ENCODE results near the gene TBKBP1. TPM values are rescaled to one million over a fixed set of nuclear protein-coding genes. Genes with fewer than 3 reads are reported as not detected.

The TBKBP1 gene
- 10 to 100 TPM; 10.6 to 14.2 TPM for total RNA-seq
- polyA plus RNA-seq (ENCODE audit: insufficient read length in 6 of 6) = 10 to 100 TPM; 22.9 to 33.9 (median 29.3) TPM
- long read RNA-seq, donor 1, full-length matches to known transcripts = 1 of 1 reads
- long read RNA-seq, donor 1, partial matches to known transcripts = 0 of 1 reads
- long read RNA-seq, donor 1, other reads (novel, unspliced or antisense) = 0 of 1 reads
- long read RNA-seq, donor 2, partial matches to known transcripts = 5 of 5 reads
- long read RNA-seq, donor 2, other reads (novel, unspliced or antisense) = 0 of 5 reads
- long read RNA-seq, donor 3 = 0 reads
- long read RNA-seq, donor 4, partial matches to known transcripts = 0 of 2 reads
- long read RNA-seq, donor 4, other reads (novel, unspliced or antisense) = 2 of 2 reads
- long read RNA-seq, donor 5, full-length matches to known transcripts = 1 of 1 reads
- long read RNA-seq, donor 5, partial matches to known transcripts = 0 of 1 reads
- long read RNA-seq, donor 5, other reads (novel, unspliced or antisense) = 0 of 1 reads
- long read RNA-seq, donor 6 = 0 reads
- long read RNA-seq, donor 7 = 0 reads
- long read RNA-seq, donor 8, partial matches to known transcripts = 7 of 8 reads
- long read RNA-seq, donor 8, other reads (novel, unspliced or antisense) = 0 of 8 reads
- long read RNA-seq, donor 9 = 0 reads
- long read RNA-seq, donor 10, partial matches to known transcripts = 3 of 3 reads
- long read RNA-seq, donor 10, other reads (novel, unspliced or antisense) = 0 of 3 reads
- long read RNA-seq, donor 11 = 0 reads
- long read RNA-seq, donor 12 = 0 reads

GRCh38 chr17:47693731-47694580 lies at the start of gene TBKBP1:
TBKBP1 (plus strand) TSS chr17:47694161; CDS start chr17:47696113, 1,952 bp downstream.
- H3K4me3 ChIP-seq = peak within 1 kb of the TSS; percentile 92 to 96
- H3K27me3 ChIP-seq = no peaks in the 10 kb centered on the region
- peaks cover 0 to 43% of the 10 kb centered on the region in 2 donors for H3K4me1 ChIP-seq
- H3K9me3 ChIP-seq = no peaks in the 10 kb centered on the region
- no peak for TF ChIP-seq CTCF (IDR thresholded peaks at IDR 0.05)
- H3K36me3 ChIP-seq = peaks cover 0 to 19% of the 10 kb centered on the region in 2 donors
- H3K27ac ChIP-seq = peak within 1 kb of the TSS; percentile 80 to 95
- peak; percentile 45 for ATAC-seq
- peak; percentile 57 to 91 (median 87) for DNase-seq
- intact Hi-C loops (cut with DNase I) = no loop called here

- intact Hi-C loops (cut with DNase I) = no loop called here
- Histone ChIP-seq H3K4me3 (no peak overlapping the region), H3K27ac (no peak overlapping the region), H3K4me1 (peaks cover 6 to 47% of the 10 kb centered on the region in 2 donors), H3K27me3 (no peaks in the 10 kb centered on the region), H3K9me3 (no peaks in the 10 kb centered on the region), H3K36me3 (no peaks in the 10 kb centered on the region)
- ATAC-seq = no peak
- DNase-seq = peak in 1 of 4 donors; percentile 44
- no peak for TF ChIP-seq CTCF (IDR thresholded peaks at IDR 0.05)
These were observed 49.6 kb upstream of the TBKBP1 start for GRCh38 chr17:47644324-47644723.

- H3K9me3 ChIP-seq = no peaks in the 10 kb centered on the region
- peak within 1 kb of the TSS; percentile 84 to 93 for H3K4me3 ChIP-seq
- peak; percentile 98 to 100 (median 100) for DNase-seq
- TF ChIP-seq CTCF (IDR thresholded peaks at IDR 0.05) = no peak
- intact Hi-C loops (cut with DNase I) = no loop called here
- ATAC-seq = peak; percentile 89
- peak within 1 kb of the TSS; percentile 87 to 93 for H3K27ac ChIP-seq
- H3K36me3 ChIP-seq = peaks cover 0 to 32% of the 10 kb centered on the region in 2 donors
- no peaks in the 10 kb centered on the region for H3K27me3 ChIP-seq
- H3K4me1 ChIP-seq = peaks cover 16 to 80% of the 10 kb centered on the region in 2 donors
These were observed 44.6 kb upstream of the TBKBP1 start, which contains the start of gene KPNB1 for GRCh38 chr17:47649153-47649971. KPNB1 (plus strand) TSS chr17:47649919; CDS start chr17:47650245, 326 bp downstream.

- DNase-seq = peak in 1 of 4 donors; percentile 62
- Histone ChIP-seq H3K27me3 (no peaks in the 10 kb centered on the region), H3K4me1 (peaks cover 20 to 81% of the 10 kb centered on the region in 2 donors), H3K36me3 (peaks cover 0 to 39% of the 10 kb centered on the region in 2 donors), H3K4me3 (peak overlapping the region; percentile 84 to 93), H3K9me3 (no peaks in the 10 kb centered on the region), H3K27ac (peak overlapping the region; percentile 87 to 93)
- ATAC-seq = peak; percentile 31
- intact Hi-C loops (cut with DNase I) = no loop called here
- no peak for TF ChIP-seq CTCF (IDR thresholded peaks at IDR 0.05)
These were observed 43.9 kb upstream of the TBKBP1 start for GRCh38 chr17:47649972-47650524.
